Stimulated activated naive B cell treated with anti-CD40 and anti-IgM and Interleukin-4, amounts not matched to agents 10 μg/mL and 1 μg/mL and 100 μg/mL, for 72 hours (primary cell): ENCODE data around the gene CACNG3.
"Not testable (repeated sequence)": the region's sequence is repeated elsewhere in the genome, so short reads cannot be mapped to it uniquely, and the experiment has no call there.

Experiments used
- ATAC-seq, 2 donors: fragments of 150-1000 bp; cut with Tn5 transposase; replicated peaks; 2 replicates each; pipeline ENCODE4 v1.10.0; 2021; ENCODE audit warnings: moderate library complexity in 1 of 2
- DNase-seq: peaks from one replicate; pipeline ENCODE4 v3.0.0; 2021
- H3K27ac Mint-ChIP-seq: one replicate; pipeline ENCODE4 v1.8.0; 2022; ENCODE audit warnings: mild to moderate bottlenecking, mixed read lengths
- H3K27me3 Mint-ChIP-seq, 2 donors: one replicate each; pipeline ENCODE4 v1.8.0; 2022; ENCODE audit warnings: mixed read lengths in 2 of 2
- H3K36me3 Mint-ChIP-seq, 2 donors: one replicate each; pipeline ENCODE4 v1.8.0; 2022; ENCODE audit warnings: mixed read lengths in 2 of 2, mild to moderate bottlenecking in 1 of 2
- H3K4me1 Mint-ChIP-seq, 2 donors: one replicate each; pipeline ENCODE4 v1.8.0; 2022; ENCODE audit warnings: mixed read lengths in 2 of 2, mild to moderate bottlenecking in 1 of 2
- H3K4me3 Mint-ChIP-seq, 2 donors: one replicate each; pipeline ENCODE4 v1.8.0; 2022; ENCODE audit warnings: mild to moderate bottlenecking in 2 of 2, mixed read lengths in 2 of 2, moderate library complexity in 1 of 2
- H3K9me3 Mint-ChIP-seq, 2 donors: one replicate each; pipeline ENCODE4 v1.8.0; 2022; ENCODE audit warnings: mixed read lengths in 2 of 2, mild to moderate bottlenecking in 1 of 2

CACNG3 gene

DNA sequence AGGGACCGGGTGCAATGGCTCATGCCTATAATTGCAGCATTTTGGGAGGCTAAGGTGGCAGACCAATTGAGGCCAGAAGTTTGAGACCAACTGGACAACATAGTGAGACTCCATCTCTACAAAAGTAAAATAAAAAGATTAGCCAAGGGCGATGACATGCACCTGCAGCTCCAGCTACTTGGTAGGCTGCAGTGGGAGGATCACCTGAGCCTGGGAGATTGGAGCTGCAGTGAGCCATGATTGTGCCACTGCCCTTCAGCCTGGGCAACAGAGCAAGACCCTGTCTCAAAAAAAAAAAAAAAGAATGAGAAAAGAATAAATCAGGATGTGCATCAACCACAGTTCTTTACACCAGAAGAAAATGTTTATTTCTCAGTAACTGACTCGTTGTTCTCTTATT, 76.0 kb downstream of the CACNG3 start:
- ATAC-seq (no peak), DNase-seq (no peak)
- Mint-ChIP-seq H3K9me3 (peaks cover 6 to 7% of the 10 kb centered on the region in 2 donors), H3K27me3 (peaks cover 7 to 20% of the 10 kb centered on the region in 2 donors), H3K36me3 (peaks cover 2 to 3% of the 10 kb centered on the region in 2 donors), H3K4me1 (no peaks in the 10 kb centered on the region), H3K27ac (no peak overlapping the region), H3K4me3 (no peak overlapping the region)

DNA sequence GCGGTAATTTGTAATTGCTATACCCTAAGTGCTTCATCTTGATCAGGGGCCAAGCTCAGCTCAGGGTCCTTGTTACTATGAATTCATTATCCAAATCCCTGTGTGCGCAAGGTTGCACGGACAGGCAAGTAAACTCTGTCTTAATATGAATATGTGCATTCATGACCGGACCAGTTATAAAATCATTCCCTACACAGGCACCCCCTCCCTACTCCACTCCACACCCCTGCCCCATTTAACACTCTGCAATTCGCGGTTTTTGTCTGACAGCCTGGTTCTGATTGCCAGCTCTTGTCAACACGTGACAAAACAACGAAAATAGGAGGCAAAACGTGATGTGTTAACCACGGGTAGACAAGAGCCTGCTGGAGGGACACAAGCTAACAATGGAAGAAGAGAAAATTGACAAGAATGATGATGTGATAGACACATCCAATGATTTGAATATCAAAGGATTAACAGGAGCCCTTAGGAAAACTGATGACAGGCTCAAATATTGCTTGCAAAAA, 76.5 kb downstream of the CACNG3 start:
- H3K36me3 Mint-ChIP-seq, result peaks cover 2 to 3% of the 10 kb centered on the region in 2 donors
- no peaks in the 10 kb centered on the region for H3K4me1 Mint-ChIP-seq
- no peak overlapping the region for H3K4me3 Mint-ChIP-seq
- H3K27ac Mint-ChIP-seq, result no peak overlapping the region
- peaks cover 7% of the 10 kb centered on the region in 2 donors for H3K9me3 Mint-ChIP-seq
- H3K27me3 Mint-ChIP-seq, result peaks cover 7 to 22% of the 10 kb centered on the region in 2 donors
- DNase-seq (no peak), ATAC-seq (no peak)

DNA sequence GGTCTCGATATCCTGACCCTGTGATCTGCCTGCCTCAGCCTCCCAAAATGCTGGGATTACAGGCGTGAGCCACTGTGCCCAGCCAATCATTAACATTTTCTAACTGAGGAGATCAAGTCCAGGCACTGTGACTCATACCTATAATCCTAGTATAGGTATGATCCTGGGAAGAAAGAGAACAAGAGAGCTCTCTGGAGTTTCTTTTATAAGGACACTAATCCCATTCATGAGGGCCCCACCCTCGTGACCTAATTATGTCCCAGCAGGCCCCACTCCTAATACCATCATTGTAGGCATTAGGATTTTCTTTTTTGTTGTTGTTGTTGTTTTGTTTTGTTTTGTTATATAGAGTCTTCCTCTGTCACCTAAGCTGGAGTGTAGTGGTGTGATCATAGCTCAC, 80.4 kb downstream of the CACNG3 start:
- Mint-ChIP-seq H3K27ac (no peak overlapping the region), H3K4me1 (no peaks in the 10 kb centered on the region), H3K4me3 (no peak overlapping the region), H3K27me3 (peaks cover 11 to 35% of the 10 kb centered on the region in 2 donors), H3K9me3 (peaks cover 7% of the 10 kb centered on the region in 2 donors), H3K36me3 (peaks cover 2 to 3% of the 10 kb centered on the region in 2 donors)
- DNase-seq, result no peak
- no peak for ATAC-seq

DNA sequence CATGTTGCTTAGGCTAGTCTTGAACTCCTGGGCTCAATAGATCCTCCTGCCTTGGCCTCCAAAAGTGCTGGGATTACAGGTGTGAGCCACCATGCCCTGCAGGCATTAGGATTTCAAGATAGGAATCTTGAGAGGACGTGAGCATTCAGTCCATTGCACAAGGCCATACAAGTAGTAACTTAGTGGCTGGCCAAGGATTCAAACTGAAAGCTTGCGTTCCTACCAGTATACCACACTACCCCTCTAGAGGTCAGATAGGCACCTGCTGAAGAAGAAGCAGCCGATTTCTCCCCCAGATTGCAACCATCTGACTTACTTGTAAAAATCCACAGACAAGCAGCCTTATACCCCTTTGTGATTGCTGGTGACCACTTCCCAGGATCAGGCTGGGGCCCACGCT, 80.9 kb downstream of the CACNG3 start:
- Mint-ChIP-seq H3K4me3 (no peak overlapping the region), H3K4me1 (no peaks in the 10 kb centered on the region), H3K27me3 (peaks cover 11 to 35% of the 10 kb centered on the region in 2 donors), H3K9me3 (peaks cover 7% of the 10 kb centered on the region in 2 donors), H3K27ac (no peak overlapping the region), H3K36me3 (peaks cover 2 to 3% of the 10 kb centered on the region in 2 donors)
- ATAC-seq (no peak), DNase-seq (no peak)

DNA sequence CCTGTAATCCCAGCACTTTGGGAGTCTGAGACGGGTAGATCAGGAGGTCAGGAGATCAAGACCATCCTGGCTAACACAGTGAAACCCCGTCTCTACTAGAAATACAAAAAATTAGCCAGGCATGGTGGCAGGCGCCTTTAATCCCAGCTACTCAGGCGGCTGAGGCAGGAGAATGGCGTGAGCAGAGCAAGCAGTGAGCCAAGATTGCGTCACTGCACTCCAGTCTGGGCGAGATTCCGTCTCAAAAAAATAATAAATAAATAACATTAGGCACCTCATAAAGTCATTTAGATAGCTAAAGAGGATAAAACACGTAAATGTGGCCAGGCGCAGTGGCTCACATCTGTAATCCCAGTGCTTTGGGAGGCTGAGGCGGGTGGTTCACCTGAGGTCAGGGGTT, 87.7 kb downstream of the CACNG3 start:
- H3K27me3 Mint-ChIP-seq, result peaks cover 13 to 18% of the 10 kb centered on the region in 2 donors
- H3K4me1 Mint-ChIP-seq, ATAC-seq, H3K9me3 Mint-ChIP-seq, H3K27ac Mint-ChIP-seq, H3K4me3 Mint-ChIP-seq, DNase-seq, H3K36me3 Mint-ChIP-seq: not testable (repeated sequence)

DNA sequence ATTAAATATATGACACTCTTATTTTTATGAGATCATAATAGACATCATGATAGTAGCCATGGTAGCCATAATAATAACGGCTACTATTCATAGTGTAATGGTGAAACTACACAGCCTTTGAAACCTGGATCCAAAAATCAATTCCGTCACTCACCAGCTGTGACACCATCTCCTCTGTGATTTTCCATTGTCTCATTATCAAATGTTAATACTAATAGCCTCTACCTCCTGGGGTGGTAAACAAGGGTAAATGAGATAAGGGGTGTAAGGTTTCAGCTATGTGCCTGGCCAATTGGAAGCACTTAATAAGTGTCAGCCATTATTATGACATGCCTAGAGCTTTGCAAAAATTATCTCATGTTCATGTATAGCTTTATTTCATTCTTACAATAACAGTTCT, 88.6 kb downstream of the CACNG3 start:
- Mint-ChIP-seq H3K36me3 (no peaks in the 10 kb centered on the region), H3K4me3 (no peak overlapping the region), H3K4me1 (no peaks in the 10 kb centered on the region), H3K9me3 (no peaks in the 10 kb centered on the region), H3K27me3 (peaks cover 12 to 22% of the 10 kb centered on the region in 2 donors), H3K27ac (no peak overlapping the region)
- ATAC-seq (no peak), DNase-seq (no peak)

DNA sequence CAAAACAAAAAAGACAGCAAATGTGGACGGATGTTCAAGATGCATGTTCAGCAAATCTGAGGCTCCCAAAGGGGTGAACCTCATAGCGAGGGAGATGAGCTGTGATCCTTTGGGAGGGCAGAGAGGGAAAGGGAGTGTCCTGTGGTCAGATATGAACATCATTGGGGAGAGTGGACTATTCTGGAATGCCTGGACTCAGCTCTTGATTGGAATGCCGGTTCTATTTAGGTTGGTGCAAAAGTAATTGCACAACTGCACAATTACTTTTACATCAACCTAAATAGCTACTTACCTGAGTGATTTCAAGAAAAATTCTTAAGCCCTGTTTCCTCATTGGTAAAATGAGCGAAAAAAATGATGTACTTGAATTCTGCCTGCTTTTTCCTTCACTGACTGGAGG, 89.6 kb downstream of the CACNG3 start:
- Mint-ChIP-seq H3K9me3 (no peaks in the 10 kb centered on the region), H3K36me3 (no peaks in the 10 kb centered on the region), H3K4me1 (no peaks in the 10 kb centered on the region), H3K27ac (no peak overlapping the region), H3K27me3 (peaks cover 11 to 19% of the 10 kb centered on the region in 2 donors), H3K4me3 (no peak overlapping the region)
- no peak for ATAC-seq
- DNase-seq, result no peak

DNA sequence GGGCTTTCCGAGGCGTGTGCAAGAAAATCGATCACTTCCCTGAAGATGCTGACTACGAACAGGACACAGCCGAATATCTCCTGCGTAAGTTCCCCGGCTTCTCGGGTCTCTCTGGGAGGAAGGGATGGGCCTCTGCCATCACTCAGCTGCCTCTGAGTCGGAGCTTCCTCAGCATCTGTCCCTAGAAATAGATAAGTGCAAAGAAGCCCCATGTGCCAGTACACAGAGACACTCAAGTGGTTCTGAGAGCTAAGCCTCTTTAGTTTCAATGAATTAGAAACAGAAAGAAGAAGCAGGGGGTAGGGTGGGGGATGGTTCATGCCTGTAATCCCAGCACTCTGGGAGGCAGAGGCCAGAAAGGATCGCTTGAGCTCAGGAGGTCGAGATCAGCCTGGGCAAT, 90.6 kb downstream of the CACNG3 start:
- peaks cover 8 to 15% of the 10 kb centered on the region in 2 donors for H3K27me3 Mint-ChIP-seq
- H3K4me1 Mint-ChIP-seq, result no peaks in the 10 kb centered on the region
- DNase-seq, result no peak
- no peaks in the 10 kb centered on the region for H3K9me3 Mint-ChIP-seq
- no peaks in the 10 kb centered on the region for H3K36me3 Mint-ChIP-seq
- H3K27ac Mint-ChIP-seq, result no peak overlapping the region
- ATAC-seq, result no peak
- H3K4me3 Mint-ChIP-seq, result no peak overlapping the region

DNA sequence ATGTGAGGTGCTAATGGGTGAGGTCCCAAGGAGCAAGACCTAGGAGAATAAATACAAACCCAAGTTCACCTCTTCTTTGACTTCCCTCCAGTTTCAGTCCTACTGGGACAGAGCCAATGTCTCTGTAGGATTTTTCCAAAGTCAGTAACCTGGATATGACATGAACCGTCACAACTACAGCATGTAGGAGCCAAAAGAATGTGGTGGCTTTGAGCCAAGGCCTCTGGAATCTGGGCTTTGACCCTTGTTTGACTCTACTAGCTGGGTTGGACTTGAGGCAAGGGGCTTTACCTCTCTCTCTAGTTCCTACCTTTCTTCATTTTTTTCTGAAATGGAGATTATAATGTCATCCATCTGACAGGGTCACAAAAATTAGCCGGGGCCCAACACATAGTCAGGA, 91.4 kb downstream of the CACNG3 start:
- Mint-ChIP-seq H3K4me1 (no peaks in the 10 kb centered on the region), H3K36me3 (no peaks in the 10 kb centered on the region), H3K4me3 (no peak overlapping the region), H3K27me3 (peaks cover 8 to 15% of the 10 kb centered on the region in 2 donors), H3K9me3 (no peaks in the 10 kb centered on the region), H3K27ac (no peak overlapping the region)
- DNase-seq (no peak), ATAC-seq (no peak)

DNA sequence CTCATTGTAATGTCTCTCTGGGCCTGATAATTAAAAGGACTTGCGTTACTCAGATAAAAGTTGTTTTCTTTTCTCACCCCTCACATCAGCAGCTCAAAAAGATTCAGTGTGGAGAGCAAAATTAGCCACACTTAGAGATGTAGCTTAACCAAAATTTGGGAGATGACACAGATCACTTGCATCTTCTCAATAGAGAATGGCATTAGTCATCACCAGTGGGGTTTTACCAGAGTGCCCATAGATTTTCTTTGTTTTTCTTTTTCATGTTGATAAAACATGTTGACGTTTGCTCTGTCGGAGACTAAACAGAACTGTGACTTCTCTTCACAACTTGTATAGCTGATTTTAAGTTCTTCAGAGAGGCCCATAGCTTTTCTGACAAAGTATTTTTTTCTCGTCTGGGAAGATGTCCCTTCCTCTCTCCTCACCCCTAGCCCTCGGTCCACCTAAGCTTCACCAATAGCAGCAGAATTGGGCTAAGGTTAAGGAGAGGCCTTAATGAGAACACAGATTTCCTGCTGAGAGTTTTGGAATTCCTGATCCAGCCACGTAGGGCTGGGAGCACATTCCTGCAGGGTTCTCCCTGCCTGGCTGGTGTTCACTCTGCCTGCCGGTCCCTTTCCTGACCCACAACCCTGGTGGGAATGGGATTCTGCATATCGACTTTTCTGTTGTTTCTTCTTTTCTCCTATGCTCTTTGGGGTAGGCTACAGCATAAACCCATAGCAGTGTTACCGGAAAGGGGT, 92.6 kb downstream of the CACNG3 start:
- no peak for DNase-seq
- Mint-ChIP-seq H3K4me3 (no peak overlapping the region), H3K36me3 (no peaks in the 10 kb centered on the region), H3K27ac (no peak overlapping the region), H3K4me1 (no peaks in the 10 kb centered on the region), H3K27me3 (peaks cover 3 to 15% of the 10 kb centered on the region in 2 donors), H3K9me3 (no peaks in the 10 kb centered on the region)
- ATAC-seq, result no peak

DNA sequence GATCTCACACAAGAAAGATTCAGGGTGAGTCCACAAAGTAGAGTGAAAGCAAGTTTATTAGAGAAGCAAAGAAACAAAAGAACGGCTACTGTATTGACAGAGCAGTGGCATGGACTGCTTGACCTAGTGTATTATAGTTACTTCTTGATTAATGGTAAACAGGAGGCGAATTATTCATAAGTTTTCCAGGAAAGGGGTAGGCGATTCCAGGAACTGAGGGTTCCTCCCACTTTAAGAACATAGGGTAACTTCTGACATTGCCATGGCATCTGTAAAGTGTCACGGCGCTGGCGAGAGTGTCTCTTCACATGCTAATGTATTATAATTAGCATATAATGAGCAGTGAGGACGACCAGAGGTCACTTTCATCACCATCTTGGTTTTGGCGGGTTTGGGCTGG, 93.2 kb downstream of the CACNG3 start:
- DNase-seq, result no peak
- H3K4me1 Mint-ChIP-seq, result no peaks in the 10 kb centered on the region
- no peak overlapping the region for H3K27ac Mint-ChIP-seq
- H3K4me3 Mint-ChIP-seq, result no peak overlapping the region
- no peaks in the 10 kb centered on the region for H3K9me3 Mint-ChIP-seq
- H3K36me3 Mint-ChIP-seq, result no peaks in the 10 kb centered on the region
- peaks cover 3 to 15% of the 10 kb centered on the region in 2 donors for H3K27me3 Mint-ChIP-seq
- ATAC-seq, result no peak

DNA sequence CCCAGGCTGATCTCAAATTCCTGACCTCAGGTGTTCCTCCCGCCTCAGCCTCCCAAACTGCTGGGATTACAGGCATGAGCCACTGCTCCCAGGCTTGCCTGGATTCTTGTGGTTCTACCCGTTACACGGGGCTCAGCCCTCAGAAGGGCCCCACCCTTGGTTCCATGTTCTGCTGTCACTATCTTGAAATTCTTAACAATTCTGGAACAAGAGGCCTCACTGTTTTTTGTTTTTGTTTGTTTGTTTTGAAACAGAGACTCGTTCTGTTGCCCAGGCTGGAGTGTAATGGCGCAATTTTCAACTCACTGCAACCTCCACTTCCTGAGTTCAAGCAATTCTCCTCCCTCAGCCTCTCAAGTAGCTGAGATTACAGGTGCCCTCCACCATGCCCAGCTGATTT, 96.6 kb downstream of the CACNG3 start:
- ATAC-seq (no peak), DNase-seq (no peak)
- H3K4me1 Mint-ChIP-seq, result peaks cover 0 to 3% of the 10 kb centered on the region in 2 donors
- no peaks in the 10 kb centered on the region for H3K36me3 Mint-ChIP-seq
- no peak overlapping the region for H3K4me3 Mint-ChIP-seq
- no peak overlapping the region for H3K27ac Mint-ChIP-seq
- peaks cover 5 to 17% of the 10 kb centered on the region in 2 donors for H3K27me3 Mint-ChIP-seq
- H3K9me3 Mint-ChIP-seq, result no peaks in the 10 kb centered on the region

DNA sequence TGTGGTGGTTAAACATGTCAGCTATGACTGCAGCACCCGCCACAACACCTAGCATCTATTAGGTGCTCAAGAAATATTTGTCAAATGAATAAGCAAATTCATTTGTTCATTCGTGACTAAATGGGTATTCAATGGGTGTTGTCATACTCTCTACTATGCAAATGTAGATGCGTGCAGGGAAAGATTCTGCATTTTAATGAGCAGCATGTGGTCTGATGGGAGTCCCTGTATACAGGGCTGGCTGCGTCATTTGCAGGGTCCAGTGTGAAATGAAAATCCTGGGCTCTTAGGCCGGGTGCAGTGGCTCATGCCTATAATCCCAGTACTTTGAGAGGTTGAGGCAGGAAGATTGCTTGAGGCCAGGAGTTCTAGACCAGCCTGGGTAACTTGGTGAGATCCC, 97.5 kb downstream of the CACNG3 start:
- Mint-ChIP-seq H3K27ac (no peak overlapping the region), H3K9me3 (no peaks in the 10 kb centered on the region), H3K4me1 (peaks cover 0 to 4% of the 10 kb centered on the region in 2 donors), H3K27me3 (peaks cover 5 to 20% of the 10 kb centered on the region in 2 donors), H3K36me3 (no peaks in the 10 kb centered on the region), H3K4me3 (no peak overlapping the region)
- DNase-seq, result no peak
- ATAC-seq, result no peak

DNA sequence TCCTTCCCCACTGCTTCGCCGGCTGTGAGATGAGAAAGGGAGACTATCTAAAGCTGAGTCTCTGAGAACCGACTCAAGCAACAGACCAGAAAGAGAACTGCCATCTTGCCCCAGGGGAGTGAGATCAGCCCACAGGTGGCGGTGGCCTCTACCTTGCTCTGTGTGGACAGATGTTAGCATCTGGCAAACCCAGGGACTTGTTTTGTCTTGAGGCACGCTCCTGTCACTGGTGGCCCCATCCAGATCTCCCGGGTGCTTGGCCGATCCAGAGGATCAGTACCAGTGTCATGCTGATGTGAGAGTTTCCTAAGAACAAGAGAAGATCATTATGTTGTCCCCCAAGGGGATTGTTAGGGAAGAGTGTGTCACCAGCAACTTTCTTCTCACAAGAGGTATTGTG, 101.4 kb downstream of the CACNG3 start:
- ATAC-seq (no peak), DNase-seq (no peak)
- H3K27me3 Mint-ChIP-seq, result peaks cover 19 to 23% of the 10 kb centered on the region in 2 donors
- peaks cover 0 to 4% of the 10 kb centered on the region in 2 donors for H3K4me1 Mint-ChIP-seq
- H3K9me3 Mint-ChIP-seq, result peaks cover 0 to 3% of the 10 kb centered on the region in 2 donors
- no peak overlapping the region for H3K4me3 Mint-ChIP-seq
- H3K27ac Mint-ChIP-seq, result no peak overlapping the region
- no peaks in the 10 kb centered on the region for H3K36me3 Mint-ChIP-seq

DNA sequence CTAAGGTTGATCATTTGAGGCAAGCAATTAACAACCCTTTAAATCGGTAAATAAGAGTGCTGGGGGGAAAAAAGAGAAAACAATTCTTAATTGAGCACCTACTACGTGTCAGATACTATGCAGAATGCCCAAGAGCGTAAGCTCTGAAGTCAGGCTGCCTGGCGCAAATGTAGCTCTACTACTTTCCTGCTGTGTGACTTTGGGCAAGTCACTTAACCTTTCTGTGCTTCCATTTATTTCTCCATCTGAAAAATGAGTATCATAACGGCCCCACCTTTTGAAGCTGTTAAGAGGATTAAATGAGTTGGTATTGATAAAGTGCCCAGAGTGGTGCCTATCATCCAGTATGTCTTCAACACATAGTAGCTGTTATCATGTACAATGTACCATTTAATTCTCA, 102.0 kb downstream of the CACNG3 start:
- Mint-ChIP-seq H3K27ac (no peak overlapping the region), H3K36me3 (no peaks in the 10 kb centered on the region), H3K4me3 (no peak overlapping the region), H3K27me3 (peaks cover 20 to 23% of the 10 kb centered on the region in 2 donors), H3K4me1 (peaks cover 0 to 4% of the 10 kb centered on the region in 2 donors), H3K9me3 (peaks cover 0 to 3% of the 10 kb centered on the region in 2 donors)
- ATAC-seq (no peak), DNase-seq (no peak)
